ENCODE measurements around the gene TRIM26.

Gene TRIM26

DNA sequence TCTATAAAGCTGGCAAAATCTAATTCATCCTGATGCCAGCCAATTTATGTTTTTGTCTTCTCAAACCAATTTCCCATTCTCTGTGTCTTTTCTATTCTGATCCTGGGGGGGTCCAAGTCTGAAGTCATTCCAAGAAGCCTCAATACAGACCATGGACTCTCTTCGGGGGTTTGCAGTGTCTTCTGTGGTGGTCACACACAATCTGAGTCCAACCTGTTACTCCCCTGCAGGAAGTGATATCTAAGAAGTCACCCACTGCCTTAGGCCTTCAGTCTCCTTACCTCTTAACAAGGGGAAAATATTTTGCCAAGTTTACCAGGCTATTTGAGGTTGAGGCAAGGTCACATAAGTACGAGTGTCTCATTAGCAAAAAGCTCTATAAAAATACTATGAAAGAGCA is 1.9 kb downstream of the TRIM26 start:
- no peak for DNase-seq (ENCODE audit: low spot score)

DNA sequence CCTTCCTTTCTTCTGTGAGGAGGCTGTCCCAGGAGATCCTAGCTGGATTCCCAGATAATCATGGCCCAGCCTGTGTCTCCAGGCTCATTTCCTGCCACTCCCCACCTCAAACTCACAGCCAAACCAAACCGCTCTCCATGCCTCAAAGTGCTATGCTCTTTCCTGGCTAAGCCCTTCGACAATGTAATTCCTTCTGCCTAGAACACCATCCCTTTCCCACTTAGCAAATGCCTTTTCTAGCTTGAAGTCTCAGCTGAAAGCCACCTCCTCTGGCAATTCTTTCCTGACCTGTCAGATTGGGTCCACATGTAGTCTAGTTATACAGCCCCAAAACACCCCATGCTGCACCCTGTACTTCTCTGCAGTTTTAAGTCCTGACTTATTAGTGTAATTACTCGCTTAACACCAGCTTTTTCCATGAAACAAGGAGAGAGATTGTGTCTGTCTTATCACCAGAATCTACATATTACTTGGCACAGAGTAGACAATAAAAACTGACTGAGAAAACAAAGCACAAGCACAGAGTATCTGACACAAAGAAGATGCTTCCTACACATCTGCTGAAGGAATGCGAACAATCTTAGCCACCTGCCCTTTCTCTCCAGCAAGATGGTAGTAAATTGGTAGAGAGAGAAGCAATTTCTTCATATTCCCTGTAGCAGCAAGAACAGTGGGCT is 5.4 kb downstream of the TRIM26 start:
- DNase-seq (ENCODE audit: low spot score): no peak

DNA sequence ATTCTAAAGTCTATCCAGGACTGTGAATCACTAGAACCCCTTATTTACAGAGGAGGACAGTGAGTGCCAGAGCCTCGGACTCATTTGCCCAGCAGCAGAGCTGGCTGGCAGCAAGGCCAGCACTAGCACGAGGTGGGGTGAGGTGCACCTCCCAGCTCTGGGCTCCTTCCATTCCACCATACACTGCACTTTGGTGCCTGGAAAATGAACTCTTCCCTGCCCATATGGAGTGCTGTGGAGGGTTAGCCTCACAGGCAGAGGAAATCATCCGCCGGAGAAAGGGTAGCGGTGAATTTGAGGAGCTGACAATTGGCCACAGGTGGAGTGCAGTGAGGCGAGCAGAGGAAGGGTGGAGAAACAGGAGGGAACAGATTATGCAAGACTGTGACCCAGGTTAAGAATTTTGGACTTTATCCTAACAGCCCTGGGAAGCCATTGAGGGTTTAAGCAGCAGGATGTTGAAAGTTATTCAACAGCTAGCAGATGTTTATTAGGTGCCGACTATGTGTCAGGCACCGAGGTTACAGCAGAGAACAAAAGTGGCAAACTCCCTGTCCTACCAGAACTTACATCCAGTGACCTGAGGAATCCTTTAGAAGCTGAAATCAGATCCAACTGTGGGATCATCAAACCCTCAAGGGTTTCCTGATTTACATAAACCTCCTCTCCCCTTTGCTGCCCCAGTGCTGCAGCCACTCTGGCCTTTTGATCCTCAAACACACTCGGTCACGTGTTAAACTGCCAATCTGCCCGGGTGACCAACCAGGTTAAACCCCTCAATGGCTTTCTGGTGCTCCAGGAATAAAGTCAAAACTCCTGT is 6.2 kb downstream of the TRIM26 start:
- DNase-seq (ENCODE audit: low spot score): no peak

DNA sequence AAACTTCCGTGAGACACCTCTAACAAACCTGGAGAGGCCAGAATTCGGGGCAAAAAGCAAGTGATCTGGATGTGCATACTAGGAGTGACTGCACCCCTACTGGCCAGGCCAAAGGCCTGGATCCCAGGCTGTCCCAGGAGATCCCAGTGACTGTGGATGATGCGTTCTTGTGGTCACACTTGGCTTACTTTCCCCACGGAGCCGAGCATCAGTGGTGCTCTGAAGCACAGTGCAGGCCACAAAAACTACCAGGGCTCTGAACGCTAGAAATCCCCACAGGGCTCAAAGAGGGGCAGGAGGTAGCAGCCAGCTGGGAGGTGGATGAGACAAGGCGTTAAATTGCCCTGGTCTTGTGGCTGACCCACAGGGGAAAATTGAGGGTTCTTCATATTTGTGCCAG is 7.1 kb downstream of the TRIM26 start:
- no peak for DNase-seq (ENCODE audit: low spot score)

DNA sequence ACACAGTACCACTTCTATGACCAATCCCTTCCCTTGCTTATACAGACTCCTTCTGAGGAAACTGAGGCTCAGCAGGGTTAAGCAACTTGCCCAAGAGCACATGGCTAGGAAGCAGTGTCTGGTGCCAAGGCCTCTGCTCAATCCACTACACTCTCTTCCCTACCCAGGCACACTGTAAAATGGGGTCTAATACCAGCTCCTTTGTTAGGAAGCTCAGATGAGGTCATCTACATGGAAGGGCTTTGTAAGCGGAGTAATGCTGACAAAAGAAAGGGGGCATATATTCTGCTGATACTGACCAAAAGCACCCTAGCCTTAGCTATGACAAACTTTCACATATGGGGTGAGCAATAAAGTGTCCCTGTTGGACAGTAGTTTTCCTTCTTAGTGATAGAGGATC is 9.1 kb downstream of the TRIM26 start:
- no peak for DNase-seq (ENCODE audit: low spot score)

DNA sequence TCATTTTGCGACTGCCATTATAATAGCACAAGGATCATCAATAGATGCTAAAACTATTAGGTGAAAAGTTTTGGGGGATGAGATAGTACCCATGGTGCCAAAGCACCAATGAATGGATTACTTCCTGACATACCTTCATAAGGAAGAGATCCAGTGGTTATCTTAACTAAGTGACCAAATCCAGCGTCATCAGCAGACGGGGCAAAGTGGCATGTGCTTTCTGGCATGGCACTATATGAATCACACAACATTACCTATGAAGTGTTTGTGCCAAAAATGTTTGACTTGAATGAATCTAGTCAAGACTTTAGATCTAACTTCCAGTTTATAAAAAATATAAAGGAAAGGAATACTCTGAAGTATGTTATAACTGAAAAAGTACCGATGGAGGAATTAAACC is 10.8 kb downstream of the TRIM26 start:
- DNase-seq (ENCODE audit: low spot score): no peak

DNA sequence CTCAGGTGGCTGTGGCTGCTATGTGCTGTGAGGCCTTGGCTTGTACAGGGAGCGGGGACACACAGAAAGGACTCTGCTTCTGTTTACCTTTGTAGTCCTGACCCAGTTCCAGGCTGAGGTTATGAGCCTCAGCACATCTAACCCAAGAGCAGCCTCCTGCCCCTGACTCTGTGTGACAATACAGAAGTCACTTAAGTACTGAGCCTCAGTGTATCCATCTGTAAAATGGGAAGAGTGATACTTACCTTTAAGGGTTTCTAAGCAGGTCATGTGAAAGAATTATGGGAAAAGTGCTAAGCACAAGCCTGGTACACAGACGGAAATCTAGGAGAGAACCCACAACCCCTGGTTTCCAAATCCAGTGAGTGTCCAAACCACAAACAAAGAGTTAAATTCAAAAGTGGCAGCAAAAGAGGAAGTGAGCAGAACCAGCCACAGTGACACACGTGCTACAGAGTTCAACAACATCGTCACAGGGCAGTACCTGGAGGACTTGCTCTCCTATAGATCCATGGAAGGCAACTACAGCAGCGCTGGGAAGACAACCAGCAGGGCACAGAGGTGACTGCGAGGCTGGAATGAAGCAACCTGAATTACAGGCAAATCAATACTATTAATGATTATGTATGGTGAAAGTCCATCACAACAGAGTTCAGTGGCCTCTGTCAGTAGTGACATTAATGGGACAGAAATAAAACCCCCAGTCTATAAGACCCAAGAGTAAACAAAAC is 12.5 kb downstream of the TRIM26 start:
- DNase-seq (ENCODE audit: low spot score): no peak

DNA sequence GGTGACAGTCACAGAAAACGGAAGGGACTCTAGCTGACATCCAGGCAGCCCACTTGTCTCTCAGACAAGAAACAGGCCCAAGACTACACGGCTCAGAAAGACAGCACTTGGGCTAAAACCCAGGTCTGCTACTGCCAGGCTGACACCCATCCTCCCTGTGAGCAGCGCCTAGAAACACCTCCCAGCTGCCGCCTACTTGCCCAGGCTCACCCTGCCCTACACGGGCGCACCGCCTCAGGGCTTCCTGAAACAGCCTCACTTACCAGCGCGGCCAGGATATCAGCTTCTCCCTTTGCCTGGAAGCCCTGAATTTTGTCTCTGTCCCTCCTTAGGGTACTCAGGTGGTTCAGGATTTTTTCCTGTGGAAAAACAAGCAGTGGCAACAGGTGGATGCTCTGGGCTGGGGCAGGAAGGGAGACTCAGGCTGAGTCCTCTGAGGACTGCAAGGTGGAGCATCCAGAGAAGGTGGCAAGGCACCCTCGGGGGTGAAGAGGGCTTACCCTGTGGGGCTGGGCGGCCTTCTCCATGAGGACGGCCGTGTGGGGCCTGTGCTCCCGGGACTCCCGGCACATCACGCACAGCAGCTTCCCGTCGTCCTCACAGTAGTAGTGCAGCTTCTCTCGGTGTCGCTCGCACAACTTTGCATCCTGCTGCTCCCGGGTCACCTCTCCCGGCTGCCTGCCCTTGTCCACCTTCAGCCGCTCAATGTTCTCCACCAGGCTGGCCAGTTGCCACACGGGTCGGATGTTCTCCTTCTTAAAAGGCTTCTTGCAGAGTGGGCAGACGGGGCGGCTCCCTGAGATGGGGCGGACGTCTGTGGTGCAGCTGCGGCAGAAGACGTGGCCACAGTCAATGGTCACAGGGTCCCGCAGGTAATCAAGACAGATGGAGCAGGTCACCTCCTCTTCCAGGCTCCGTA is 14.8 kb downstream of the TRIM26 start:
- DNase-seq (ENCODE audit: low spot score): no peak

DNA sequence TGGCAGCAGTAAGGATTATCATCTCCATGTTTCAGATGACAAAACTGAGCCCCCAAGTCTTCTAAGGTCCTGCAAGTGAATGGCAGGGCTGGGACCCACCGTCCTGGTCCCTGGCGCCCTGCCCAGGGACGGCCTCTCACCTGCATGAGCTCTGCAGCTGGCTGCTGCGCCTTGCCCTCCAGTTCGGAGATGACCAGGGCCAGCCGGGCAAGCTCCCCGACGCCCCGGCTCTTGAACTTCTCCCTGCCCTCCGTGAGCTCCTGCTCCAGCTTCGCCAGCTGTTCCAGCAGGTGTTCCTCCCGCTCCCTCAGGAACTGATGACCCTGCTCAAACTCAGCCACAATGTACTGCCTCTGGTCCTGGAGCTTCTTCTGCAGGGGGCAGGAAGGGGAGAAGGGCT is 16.8 kb downstream of the TRIM26 start:
- DNase-seq (ENCODE audit: low spot score): no peak

DNA sequence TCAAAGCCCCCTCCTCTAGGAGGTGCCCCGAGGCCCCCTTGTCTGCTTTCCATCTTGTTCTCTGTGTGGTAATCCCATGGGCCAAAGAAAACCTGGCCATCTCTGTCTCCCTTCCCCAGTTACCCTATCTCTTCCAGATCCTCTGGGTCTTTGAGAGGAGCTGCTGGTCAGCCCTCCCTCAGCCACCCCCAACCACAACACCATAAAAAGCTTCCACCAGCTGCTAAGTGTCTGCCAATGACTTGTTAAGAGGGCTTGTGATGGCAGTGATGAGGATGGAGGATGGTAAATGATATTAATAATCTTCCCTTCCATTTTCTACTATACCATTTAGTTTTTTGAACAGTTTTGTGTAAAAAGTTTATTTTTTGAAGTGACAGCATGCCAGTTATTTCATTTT is 17.3 kb downstream of the TRIM26 start:
- no peak for DNase-seq (ENCODE audit: low spot score)

DNA sequence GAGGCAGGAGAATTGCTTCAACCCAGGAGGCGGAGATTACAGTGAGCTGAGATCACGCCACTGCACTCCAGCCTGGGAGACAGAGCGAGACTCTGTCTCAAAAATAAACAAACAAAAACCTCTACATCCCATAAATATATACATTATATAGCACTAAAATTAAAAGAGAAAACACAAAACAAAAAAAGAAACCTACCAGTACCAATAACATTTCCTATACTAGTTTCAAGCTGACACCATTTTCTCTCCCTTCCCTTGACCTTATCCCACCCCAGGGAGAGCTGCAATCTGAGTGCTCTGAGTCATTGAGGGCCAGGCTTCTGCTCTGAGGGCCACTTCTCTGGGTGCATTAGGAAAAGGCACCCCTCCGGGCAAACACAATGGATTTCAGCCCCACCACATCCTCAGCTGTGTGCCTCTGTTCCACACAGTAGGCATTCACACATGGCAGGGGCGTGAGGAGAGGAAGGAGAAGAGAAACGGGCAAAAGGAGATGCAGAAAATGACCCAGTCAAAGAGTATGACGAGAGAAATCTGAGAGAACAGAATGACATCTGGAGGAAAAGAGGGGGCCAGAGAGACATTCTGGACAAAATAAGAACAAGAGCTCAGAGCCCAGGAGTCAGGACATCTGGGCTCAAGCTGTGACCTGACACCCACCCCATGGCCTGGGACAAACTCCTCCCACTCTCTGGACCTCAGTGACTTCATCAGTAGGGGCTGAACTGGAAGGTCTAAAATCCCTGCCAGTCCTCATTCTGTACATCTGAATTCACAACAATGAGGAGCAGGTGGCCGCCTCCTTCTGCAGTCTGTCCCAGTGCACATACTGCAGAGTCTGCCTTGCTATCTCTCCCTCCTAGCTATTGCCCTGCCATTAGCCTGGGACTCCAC is 18.2 kb downstream of the TRIM26 start:
- DNase-seq (ENCODE audit: low spot score): no peak

DNA sequence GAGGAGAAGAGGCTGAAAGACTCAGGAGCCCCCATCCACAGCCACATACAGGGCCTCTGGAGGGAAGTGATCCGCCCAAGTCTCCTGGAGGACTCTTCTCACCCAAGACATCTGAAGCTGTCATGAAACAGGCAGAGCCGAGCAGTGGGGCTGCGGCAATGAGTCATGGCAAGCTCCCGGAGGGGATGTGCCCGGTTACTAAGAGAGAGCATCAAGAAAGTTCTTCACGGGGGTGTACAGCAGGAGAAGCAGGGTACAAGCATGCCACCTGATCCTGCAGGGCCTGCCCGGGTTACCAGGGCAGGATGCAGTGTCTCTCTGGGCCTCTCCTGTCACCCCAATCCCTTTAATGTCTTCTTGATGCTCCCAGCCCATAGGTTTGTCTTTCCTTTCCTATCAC is 21.1 kb downstream of the TRIM26 start:
- DNase-seq (ENCODE audit: low spot score): no peak

DNA sequence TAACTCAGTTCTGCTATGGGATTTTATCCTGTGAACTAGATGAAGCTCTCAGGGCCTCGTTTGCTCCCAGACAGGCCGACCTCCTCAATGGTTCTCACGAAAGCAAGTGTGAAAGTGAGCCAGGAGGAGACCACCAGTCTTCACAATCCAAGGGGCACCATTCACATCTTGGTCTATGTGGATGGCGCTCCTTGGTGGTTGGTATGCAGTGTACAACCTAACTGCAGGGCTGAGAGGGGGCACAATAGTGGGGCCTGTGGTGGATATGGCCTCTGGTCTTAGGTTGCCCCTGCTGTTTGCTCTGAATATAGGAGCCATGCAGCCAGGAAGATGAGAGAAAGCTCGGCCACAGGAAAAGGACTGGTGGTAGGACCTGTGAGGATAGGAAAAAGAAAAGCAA is 24.7 kb downstream of the TRIM26 start:
- DNase-seq (ENCODE audit: low spot score): no peak

DNA sequence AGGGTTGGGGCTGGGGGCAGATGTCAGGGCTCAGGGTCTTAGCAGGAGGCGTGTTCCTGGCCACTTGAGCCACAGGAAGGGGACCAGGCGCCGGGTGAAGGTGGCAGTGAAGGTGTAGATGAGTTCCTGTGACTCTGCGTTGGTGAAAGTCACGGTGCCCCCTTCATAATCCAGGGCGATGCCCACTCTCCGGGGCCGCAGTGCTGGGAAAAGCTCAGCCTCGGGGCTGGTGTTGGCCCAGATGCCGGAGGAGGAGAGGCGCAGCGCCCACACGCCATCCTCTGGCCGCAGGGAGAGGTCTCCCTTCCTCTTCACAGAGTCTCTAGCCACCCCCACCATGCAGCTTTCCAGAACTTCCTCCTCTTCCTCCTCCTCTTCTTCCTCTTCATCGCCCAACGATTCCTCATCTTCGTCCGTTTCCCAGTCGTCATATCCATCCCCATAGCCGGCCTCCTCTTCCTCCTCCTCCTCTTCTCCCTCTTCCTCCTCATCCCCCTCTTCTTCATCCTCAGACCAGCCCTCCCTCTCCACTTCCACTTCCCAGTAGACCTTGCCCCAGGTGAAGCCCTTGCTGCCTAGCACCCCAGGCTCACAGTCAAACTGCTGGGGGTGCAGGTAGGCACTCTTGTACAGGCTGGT is 27.2 kb downstream of the TRIM26 start:
- no peak for DNase-seq (ENCODE audit: low spot score)

DNA sequence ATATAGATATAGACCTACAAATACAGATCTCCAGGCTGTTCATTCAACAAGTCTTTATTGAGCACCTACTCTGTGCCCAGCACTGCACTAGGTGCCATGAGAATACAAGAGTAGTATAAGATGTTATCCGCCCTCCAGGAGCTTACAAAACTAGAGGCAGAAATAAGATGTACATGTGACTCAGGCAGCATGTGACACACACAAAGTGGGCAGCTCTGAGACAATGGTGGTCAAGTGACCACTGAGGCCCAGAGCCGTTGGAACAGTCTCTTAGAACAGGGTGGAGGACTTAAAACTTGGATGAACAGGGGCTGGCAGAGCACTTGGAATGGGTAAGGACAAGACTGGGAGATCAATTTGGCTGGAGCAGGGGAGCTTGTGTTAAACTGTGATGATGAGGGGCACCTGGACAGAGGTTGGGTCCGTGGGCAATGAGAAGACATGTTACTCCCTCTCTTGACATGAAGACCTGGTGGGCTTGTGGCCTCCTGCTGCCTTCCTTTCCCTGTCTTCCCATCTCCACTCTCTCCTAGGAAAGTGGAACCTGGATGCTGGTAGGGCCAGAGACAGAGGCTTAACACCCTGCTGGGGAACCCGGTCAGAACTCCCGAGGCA is 28.7 kb downstream of the TRIM26 start:
- DNase-seq (ENCODE audit: low spot score): no peak

DNA sequence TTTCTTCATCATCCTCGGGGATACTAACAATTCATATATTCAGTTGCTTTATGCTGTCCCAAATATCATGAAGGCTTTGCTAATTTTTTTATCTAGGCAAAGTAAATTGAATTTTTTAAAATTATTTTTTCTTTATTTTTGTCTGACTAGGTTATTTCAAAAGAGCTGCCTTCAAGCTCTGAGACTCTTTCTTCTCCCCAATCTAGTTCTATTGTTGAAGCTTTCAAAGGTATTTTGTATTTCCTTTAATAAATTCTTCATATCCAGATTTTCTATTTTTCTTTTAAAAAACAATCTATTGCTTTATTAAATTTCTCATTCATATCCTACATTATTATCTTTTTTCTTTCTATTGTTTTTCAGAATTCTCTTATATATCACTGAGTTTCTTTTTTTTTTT is 33.1 kb downstream of the TRIM26 start:
- no peak for DNase-seq (ENCODE audit: low spot score)

DNA sequence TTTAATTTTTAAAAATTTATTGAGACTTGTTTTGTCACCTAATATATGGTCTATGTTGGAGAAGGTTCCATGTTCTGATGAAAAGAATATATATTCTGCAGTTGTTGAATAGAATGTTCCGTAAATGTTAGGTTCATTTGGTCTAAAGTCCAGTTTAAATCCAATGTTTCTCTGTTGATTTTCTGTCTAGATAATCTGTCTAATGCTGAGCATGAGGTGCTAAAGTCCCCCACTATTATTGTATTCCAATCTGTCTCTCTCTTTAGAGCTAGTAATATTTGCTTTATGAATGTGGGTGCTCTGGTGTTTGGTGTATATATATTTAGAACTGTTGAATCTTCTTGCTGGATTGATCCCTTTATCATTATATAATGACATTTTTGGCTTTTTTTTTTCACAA is 34.4 kb downstream of the TRIM26 start:
- no peak for DNase-seq (ENCODE audit: low spot score)

DNA sequence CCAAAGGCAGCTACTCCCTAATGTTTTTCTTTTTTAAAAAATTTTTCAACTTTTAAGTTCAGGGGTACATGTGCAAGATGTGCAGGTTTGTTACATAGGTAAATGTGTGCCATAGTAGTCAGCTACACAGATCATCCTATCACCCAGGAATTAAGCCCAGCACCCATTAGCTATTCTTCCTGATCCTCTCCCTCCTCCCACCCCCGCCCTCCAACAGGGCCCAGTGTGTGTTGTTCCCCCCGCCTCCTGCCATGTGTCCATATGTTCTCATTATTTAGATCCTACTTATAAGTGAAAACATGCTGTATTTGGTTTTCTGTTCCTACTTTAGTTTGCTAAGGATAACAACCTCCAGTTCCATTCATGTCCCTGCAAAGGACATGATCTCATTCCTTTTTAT is 37.4 kb downstream of the TRIM26 start:
- DNase-seq (ENCODE audit: low spot score): no peak

DNA sequence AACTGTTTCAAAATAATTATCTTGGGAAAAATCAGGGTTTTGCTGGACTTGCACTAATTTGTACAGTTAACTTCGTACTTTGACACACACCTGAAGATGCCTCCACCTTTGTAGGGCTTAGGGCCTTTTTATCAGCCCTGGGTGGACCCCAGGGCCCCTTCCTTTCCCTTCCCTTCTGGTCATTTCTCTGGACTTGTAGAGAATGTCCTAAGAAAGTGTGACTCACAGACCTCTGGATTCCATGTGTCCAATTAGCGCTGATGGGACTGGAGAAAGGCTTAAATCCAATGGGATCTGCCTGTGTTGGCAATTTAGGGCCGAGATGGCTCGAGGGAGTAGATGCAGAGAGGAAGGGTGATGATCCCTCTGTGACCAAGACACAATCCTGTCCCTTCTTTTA is 40.5 kb downstream of the TRIM26 start:
- DNase-seq (ENCODE audit: low spot score): no peak
